ENCODE measurements around the gene SCD. TPM values are rescaled to one million over a fixed set of nuclear protein-coding genes. Genes with fewer than 3 reads are reported as not detected.

Gene SCD
- total and polyA plus RNA-seq, 9 of the 15 experiments (the other 6 are each of a cell fraction or from before 2014, with no cell fraction given): 114 to 486 (median 188) TPM

GRCh38 chr10:100339236-100339635 lies 7.8 kb upstream of the SCD start:
- BruUV-seq (replicated peaks): no TSS peak
- ChIA-PET CTCF (ENCODE audit: low intra/inter-chr PET ratio) (interaction anchor here (1.3 to 6.2 kb wide), 2 partner anchors 94 to 540 kb away, joined by 3 to 89 read pairs; no protein-coding TSS in a partner anchor), POLR2A (no interaction called here)
- Histone ChIP-seq H3K79me2 (ENCODE audit: control insufficient read depth, insufficient read depth, low read length) (no peaks in the 10 kb centered on the region), H3K27me3 (ENCODE audit: control insufficient read depth in 2 of 2, insufficient read depth in 2 of 2, low read length in 2 of 2) (peaks cover 0 to 3% of the 10 kb centered on the region in 2 experiments; a peak in 2 of 5 replicates), H4K20me1 (replicated peaks; ENCODE audit: control insufficient read depth, insufficient read depth, low read length) (no peaks in the 10 kb centered on the region), H3K9me1 (ENCODE audit: control insufficient read depth, insufficient read depth, low read length) (no peaks in the 10 kb centered on the region), H3K36me3 (ENCODE audit: control insufficient read depth, insufficient read depth, low read length) (no peaks in the 10 kb centered on the region), H3K27ac (ENCODE audit: extremely low read depth, low read depth, low read length) (no peak overlapping the region), H2AFZ (ENCODE audit: low read depth, low read length) (peak overlapping the region; percentile 71), H3K9me3 (replicated peaks; ENCODE audit: control insufficient read depth, insufficient read depth, low read depth, low read length) (no peaks in the 10 kb centered on the region), H3K9ac (ENCODE audit: insufficient read depth in 1 of 2, low read depth in 2 of 2, low read length in 2 of 2) (peak overlapping the region in 1 of 2 experiments; percentile 52; a peak in 2 of 4 replicates), H3K4me1 (replicated peaks in 1 of 2; ENCODE audit: control insufficient read depth in 2 of 2, insufficient read depth in 2 of 2, low read length in 2 of 2) (peaks cover 0 to 14% of the 10 kb centered on the region in 2 experiments; a peak in 3 of 5 replicates), H3K4me3 (no peak overlapping the region), H3K4me2 (ENCODE audit: insufficient read depth, low read length) (no peak overlapping the region)
- TF ChIP-seq, protein P1, sequence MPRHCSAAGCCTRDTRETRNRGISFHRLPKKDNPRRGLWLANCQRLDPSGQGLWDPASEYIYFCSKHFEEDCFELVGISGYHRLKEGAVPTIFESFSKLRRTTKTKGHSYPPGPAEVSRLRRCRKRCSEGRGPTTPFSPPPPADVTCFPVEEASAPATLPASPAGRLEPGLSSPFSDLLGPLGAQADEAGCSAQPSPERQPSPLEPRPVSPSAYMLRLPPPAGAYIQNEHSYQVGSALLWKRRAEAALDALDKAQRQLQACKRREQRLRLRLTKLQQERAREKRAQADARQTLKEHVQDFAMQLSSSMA (CRISPR knock-in tag; IDR thresholded peaks at IDR 0.05): no peak
- TF ChIP-seq ZNF184 (CRISPR knock-in tag; IDR thresholded peaks at IDR 0.05) (no peak), DEAF1 (CRISPR knock-in tag; IDR thresholded peaks at IDR 0.05) (no peak), NELFE (IDR thresholded peaks at IDR 0.05; ENCODE audit: insufficient read depth, insufficient read length) (no peak), MYBL2 (IDR thresholded peaks at IDR 0.05; ENCODE audit: low read depth) (no peak), MYBL2 (CRISPR knock-in tag; IDR thresholded peaks at IDR 0.05; ENCODE audit: borderline replicate concordance) (no peak), SAP30 (IDR thresholded peaks at IDR 0.05; ENCODE audit: borderline replicate concordance, insufficient read depth, low read depth, low read length, poor library complexity, severe bottlenecking) (no peak), SMAD1 (IDR thresholded peaks at IDR 0.05; ENCODE audit: low read depth, low read length, partially characterized antibody) (no peak), ZBTB8A (IDR thresholded peaks at IDR 0.05; ENCODE audit: partially characterized antibody) (no peak), RHOXF2B (CRISPR knock-in tag; conservative IDR thresholded peaks at IDR 0.05) (no peak), RBM15 (IDR thresholded peaks at IDR 0.05; ENCODE audit: insufficient read depth, low read length) (no peak), MCM3 (IDR thresholded peaks at IDR 0.05) (no peak), ZBTB26 (CRISPR knock-in tag; IDR thresholded peaks at IDR 0.05) (no peak)
- TF ChIP-seq, protein P2, sequence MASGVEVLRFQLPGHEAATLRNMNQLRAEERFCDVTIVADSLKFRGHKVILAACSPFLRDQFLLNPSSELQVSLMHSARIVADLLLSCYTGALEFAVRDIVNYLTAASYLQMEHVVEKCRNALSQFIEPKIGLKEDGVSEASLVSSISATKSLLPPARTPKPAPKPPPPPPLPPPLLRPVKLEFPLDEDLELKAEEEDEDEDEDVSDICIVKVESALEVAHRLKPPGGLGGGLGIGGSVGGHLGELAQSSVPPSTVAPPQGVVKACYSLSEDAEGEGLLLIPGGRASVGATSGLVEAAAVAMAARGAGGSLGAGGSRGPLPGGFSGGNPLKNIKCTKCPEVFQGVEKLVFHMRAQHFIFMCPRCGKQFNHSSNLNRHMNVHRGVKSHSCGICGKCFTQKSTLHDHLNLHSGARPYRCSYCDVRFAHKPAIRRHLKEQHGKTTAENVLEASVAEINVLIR (CRISPR knock-in tag; IDR thresholded peaks at IDR 0.05): no peak
- TF ChIP-seq, protein P3, sequence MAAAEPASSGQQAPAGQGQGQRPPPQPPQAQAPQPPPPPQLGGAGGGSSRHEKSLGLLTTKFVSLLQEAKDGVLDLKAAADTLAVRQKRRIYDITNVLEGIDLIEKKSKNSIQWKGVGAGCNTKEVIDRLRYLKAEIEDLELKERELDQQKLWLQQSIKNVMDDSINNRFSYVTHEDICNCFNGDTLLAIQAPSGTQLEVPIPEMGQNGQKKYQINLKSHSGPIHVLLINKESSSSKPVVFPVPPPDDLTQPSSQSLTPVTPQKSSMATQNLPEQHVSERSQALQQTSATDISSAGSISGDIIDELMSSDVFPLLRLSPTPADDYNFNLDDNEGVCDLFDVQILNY (CRISPR knock-in tag; IDR thresholded peaks at IDR 0.05): no peak
- TF ChIP-seq, protein P4, sequence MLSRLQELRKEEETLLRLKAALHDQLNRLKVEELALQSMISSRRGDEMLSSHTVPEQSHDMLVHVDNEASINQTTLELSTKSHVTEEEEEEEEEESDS (CRISPR knock-in tag; IDR thresholded peaks at IDR 0.05): no peak
- DNase-seq (ENCODE audit: extremely low read depth in 1 of 4, low spot score in 3 of 4) (no peak), FAIRE-seq (no peak), ATAC-seq (no peak)
- 34% methylated on average over 5 of the region's 5 CpGs for WGBS (ENCODE audit: insufficient coverage, low coverage, missing lambda C conversion rate)
- intact Hi-C loops (cut with micrococcal nuclease): no loop called here
- in situ Hi-C loops (cut with MboI): loop anchor here (25.0 kb wide), 1 partner anchor 548 kb away; no protein-coding TSS in a partner anchor
